Spleen (tissue), 7 donors: ENCODE measurements around the gene KIF7.

ENCODE experiments used
- CTCF ChIP-seq, 11 experiments: fragments of 200-600 bp in 7 of 11; fragments of 450-650 bp in 4 of 11; sonication (generic) in 4 of 11; IDR thresholded peaks in 8 of 11; conservative IDR thresholded peaks in 3 of 11; 1 replicate in 7 of 11; 2 replicates in 4 of 11; pipeline versions ENCODE4 v1.4.0 to v1.8.0; 2016 to 2021; ENCODE audit warnings: antibody characterized with exemption in 11 of 11, inconsistent platforms in 4 of 11, mild to moderate bottlenecking in 1 of 11
- POLR2AphosphoS5 ChIP-seq, 3 donors: sonication (generic); formaldehyde crosslinking; IDR thresholded peaks; one replicate each; pipeline ENCODE4 v1.5.1; 2017; ENCODE audit warnings: antibody characterized with exemption in 3 of 3
- donor health status: DM: no; HTN: no; CAD: no; lungs with moderate emphysema.
- donor health status: DM: no; HTN: no; CAD: no.
- donor health status: DM: no; HTN: no; CAD: no.

- TF ChIP-seq POLR2AphosphoS5 (IDR thresholded peaks at IDR 0.05) (no peak), CTCF (IDR thresholded peaks at IDR 0.05 in 8 of 11, conservative IDR thresholded peaks at IDR 0.05 in 3 of 11) (no peak)
Observed at GRCh38 chr15:89630974-89631901, 24.0 kb downstream of the KIF7 start.
